ENCODE data around the gene RAVER1. TPM values are rescaled to one million over a fixed set of nuclear protein-coding genes. Genes with fewer than 3 reads are reported as not detected.

RAVER1 gene
- total and polyA plus RNA-seq, 2 of the 13 experiments (the other 11 are each of a cell fraction or from before 2014, with no cell fraction given) = 3.6 to 7.9 TPM

DNA sequence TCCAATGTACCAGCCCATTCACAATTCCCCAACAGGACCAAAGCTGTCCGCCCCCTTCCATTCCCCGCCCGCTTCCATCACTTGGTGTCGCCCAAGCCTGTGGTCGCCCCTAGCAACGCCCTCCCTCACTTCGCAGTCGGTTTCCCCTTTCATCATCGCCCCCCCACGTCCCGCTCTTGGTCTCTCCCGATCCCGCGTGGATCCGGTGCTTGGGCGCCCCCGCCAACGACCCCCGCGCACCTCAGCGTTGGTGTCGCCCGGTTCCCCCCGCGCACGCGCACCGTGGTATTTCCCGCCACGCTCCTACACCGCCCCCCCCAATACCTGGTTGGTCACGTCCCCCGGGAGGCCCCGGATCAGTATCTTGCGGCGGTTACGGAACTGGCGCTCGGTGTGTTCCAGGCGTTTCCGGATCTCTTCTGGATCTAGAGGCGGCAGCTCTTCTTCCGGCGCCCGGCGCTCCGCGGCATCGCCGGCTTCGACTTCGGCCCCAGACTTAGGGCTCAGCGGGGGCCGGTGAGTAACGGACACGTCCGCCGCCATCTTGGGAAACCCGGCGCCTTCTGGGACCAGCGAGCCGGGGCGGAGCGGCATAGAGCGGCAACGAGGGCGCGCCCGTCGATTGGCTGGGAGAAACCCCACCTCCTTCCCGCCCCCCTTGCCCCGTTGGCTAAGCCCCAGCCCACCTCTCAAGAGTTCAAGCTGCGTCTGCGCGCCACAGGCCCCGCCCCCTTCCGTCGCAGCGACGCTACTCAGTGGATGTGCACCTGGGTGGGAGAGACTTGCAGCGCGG, at the start of gene RAVER1 (continued):
- TF ChIP-seq TFDP1 (CRISPR knock-in tag; IDR thresholded peaks at IDR 0.05; ENCODE audit: borderline replicate concordance) (no peak), RORA (CRISPR knock-in tag; IDR thresholded peaks at IDR 0.05) (no peak), AKAP8 (CRISPR knock-in tag; IDR thresholded peaks at IDR 0.05) (no peak), ZNF639 (CRISPR knock-in tag; conservative IDR thresholded peaks at IDR 0.05) (peak; percentile 62; the same call in 1 of the 2 replicates), SIN3A (IDR thresholded peaks at IDR 0.05; ENCODE audit: borderline replicate concordance, low read depth, low read length) (peak; percentile 42; the same call in 1 of the 2 replicates), SPEN (CRISPR knock-in tag; IDR thresholded peaks at IDR 0.05; ENCODE audit: low read depth) (peak; percentile 59), ZNF367 (CRISPR knock-in tag; IDR thresholded peaks at IDR 0.05; ENCODE audit: borderline replicate concordance) (no peak), SCMH1 (CRISPR knock-in tag; IDR thresholded peaks at IDR 0.05; ENCODE audit: borderline replicate concordance) (no peak), NFKBIZ (CRISPR knock-in tag; IDR thresholded peaks at IDR 0.05) (no peak), SOX13 (IDR thresholded peaks at IDR 0.05) (no peak), SOX13 (CRISPR knock-in tag; conservative IDR thresholded peaks at IDR 0.05 in 1 of 2, IDR thresholded peaks at IDR 0.05 in 1 of 2) (no peak), ZNF335 (CRISPR knock-in tag; IDR thresholded peaks at IDR 0.05) (no peak), SRSF9 (IDR thresholded peaks at IDR 0.05; ENCODE audit: borderline replicate concordance, insufficient read depth, low read depth, low read length, poor library complexity, severe bottlenecking) (no peak)
- TF ChIP-seq, protein P1, sequence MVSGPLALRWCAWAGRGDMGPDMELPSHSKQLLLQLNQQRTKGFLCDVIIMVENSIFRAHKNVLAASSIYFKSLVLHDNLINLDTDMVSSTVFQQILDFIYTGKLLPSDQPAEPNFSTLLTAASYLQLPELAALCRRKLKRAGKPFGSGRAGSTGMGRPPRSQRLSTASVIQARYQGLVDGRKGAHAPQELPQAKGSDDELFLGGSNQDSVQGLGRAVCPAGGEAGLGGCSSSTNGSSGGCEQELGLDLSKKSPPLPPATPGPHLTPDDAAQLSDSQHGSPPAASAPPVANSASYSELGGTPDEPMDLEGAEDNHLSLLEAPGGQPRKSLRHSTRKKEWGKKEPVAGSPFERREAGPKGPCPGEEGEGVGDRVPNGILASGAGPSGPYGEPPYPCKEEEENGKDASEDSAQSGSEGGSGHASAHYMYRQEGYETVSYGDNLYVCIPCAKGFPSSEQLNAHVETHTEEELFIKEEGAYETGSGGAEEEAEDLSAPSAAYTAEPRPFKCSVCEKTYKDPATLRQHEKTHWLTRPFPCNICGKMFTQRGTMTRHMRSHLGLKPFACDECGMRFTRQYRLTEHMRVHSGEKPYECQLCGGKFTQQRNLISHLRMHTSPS (CRISPR knock-in tag; IDR thresholded peaks at IDR 0.05; ENCODE audit: low read depth) = no peak; the same call in 1 of the 2 replicates
- TF ChIP-seq, protein P2, sequence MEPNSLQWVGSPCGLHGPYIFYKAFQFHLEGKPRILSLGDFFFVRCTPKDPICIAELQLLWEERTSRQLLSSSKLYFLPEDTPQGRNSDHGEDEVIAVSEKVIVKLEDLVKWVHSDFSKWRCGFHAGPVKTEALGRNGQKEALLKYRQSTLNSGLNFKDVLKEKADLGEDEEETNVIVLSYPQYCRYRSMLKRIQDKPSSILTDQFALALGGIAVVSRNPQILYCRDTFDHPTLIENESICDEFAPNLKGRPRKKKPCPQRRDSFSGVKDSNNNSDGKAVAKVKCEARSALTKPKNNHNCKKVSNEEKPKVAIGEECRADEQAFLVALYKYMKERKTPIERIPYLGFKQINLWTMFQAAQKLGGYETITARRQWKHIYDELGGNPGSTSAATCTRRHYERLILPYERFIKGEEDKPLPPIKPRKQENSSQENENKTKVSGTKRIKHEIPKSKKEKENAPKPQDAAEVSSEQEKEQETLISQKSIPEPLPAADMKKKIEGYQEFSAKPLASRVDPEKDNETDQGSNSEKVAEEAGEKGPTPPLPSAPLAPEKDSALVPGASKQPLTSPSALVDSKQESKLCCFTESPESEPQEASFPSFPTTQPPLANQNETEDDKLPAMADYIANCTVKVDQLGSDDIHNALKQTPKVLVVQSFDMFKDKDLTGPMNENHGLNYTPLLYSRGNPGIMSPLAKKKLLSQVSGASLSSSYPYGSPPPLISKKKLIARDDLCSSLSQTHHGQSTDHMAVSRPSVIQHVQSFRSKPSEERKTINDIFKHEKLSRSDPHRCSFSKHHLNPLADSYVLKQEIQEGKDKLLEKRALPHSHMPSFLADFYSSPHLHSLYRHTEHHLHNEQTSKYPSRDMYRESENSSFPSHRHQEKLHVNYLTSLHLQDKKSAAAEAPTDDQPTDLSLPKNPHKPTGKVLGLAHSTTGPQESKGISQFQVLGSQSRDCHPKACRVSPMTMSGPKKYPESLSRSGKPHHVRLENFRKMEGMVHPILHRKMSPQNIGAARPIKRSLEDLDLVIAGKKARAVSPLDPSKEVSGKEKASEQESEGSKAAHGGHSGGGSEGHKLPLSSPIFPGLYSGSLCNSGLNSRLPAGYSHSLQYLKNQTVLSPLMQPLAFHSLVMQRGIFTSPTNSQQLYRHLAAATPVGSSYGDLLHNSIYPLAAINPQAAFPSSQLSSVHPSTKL (CRISPR knock-in tag; IDR thresholded peaks at IDR 0.05) = peak; percentile 6; the same call in 1 of the 2 replicates
- TF ChIP-seq, protein P3, sequence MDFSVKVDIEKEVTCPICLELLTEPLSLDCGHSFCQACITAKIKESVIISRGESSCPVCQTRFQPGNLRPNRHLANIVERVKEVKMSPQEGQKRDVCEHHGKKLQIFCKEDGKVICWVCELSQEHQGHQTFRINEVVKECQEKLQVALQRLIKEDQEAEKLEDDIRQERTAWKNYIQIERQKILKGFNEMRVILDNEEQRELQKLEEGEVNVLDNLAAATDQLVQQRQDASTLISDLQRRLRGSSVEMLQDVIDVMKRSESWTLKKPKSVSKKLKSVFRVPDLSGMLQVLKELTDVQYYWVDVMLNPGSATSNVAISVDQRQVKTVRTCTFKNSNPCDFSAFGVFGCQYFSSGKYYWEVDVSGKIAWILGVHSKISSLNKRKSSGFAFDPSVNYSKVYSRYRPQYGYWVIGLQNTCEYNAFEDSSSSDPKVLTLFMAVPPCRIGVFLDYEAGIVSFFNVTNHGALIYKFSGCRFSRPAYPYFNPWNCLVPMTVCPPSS (IDR thresholded peaks at IDR 0.05) = no peak
- TF ChIP-seq, protein P4, sequence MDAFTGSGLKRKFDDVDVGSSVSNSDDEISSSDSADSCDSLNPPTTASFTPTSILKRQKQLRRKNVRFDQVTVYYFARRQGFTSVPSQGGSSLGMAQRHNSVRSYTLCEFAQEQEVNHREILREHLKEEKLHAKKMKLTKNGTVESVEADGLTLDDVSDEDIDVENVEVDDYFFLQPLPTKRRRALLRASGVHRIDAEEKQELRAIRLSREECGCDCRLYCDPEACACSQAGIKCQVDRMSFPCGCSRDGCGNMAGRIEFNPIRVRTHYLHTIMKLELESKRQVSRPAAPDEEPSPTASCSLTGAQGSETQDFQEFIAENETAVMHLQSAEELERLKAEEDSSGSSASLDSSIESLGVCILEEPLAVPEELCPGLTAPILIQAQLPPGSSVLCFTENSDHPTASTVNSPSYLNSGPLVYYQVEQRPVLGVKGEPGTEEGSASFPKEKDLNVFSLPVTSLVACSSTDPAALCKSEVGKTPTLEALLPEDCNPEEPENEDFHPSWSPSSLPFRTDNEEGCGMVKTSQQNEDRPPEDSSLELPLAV (CRISPR knock-in tag; conservative IDR thresholded peaks at IDR 0.05; ENCODE audit: low read depth) = 0 out of 2 replicates have a peak, but pooled peaks have one; percentile 33

Measured in HepG2 (cell line).